Activated T-helper 1 cell treated with Interleukin-2 at 50 U/mL for 16 hours (primary cell): ENCODE data around the gene TLL2.

Source experiments
- DNase-seq: peaks from one replicate; pipeline ENCODE4 v3.0.0-alpha.2; 2020; ENCODE audit warnings: low read depth

Gene TLL2

DNA sequence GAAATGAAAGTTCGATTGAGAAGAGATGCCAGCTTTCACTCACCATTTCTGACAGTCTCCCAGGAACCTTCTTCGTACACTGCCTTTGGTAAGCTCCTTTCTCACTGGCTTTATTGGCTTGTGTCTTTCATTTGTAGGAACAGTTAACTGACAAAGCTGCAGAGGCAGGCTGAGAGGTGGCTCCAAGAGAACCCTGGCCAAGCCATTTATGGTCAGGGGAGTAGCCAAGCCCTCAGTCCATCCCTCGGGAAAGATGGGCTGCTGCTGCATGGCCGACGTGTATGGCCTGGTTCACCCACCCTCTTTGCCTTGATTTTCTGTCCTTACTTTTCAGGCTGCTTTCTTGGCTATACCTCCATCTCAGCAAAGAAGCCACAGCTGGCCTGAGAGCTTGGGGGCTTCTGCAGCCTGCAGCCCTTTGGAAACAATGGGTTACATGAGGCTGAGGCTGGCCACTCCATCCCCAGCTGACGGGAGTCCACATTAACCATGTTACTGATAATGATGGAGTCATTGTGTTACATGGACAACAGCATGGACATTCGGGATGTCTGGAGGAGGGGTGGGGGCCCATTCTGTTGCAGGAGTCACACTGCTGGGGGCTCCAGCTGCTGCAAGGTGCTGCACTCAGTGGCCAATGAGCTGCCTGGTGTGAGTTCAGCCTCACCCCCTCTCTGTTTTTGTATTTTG, 154.7 kb downstream of the TLL2 start, which contains the start of gene OPALIN:
OPALIN (minus strand) TSS at position 152 of the 690 bp plus-strand sequence; CDS start at position 46, 106 bp downstream.
- no peak for DNase-seq

DNA sequence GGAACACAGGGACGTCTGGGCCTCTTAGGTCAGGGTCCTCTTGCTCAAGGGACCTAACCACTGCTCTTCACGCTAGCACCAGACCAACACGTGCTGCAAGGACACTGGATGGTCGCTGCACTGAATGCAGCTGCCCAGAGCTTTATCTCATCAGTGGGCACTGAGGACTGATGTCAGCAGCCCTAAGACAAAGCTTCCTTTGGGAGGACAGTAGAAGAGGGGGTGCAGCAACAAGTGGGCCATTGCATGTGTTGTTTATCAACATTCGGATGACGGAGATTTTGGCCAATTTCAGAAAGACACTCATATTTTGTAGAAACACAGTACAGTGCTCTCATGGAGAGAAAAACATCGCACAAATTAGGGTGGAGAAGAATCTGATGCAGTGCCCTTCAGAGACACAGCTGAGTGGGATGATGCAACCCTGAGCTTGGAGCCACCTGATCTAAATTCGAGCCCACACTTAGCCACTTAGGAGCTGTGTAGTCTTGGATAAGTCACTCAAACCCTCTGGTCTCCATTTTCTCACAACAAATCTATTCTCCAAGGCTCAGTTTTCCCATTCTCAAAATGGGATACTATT, 156.6 kb downstream of the TLL2 start:
- no peak for DNase-seq

DNA sequence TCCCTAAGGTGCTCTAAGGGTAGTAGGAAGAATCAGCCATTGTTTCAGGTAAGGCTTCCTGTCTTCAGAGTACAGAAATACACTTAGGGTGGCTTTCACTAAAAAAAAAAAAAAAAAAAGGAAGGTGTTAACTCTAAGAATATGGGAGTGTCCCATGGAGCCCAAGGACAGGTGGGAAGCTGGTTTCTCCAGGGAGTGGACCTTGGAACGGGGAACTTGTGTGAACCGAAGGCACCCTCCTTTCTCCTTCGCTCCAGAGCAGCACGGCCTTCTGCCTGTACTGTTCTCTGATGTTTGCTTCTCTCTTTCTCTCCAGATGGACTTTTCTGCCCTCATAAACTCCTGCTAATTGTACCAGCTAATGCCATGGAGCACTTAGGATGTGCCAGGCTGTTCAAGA, 161.1 kb downstream of the TLL2 start:
- DNase-seq: no peak

GRCh38 chr10:96352027-96352426, 161.7 kb downstream of the TLL2 start:
- DNase-seq: no peak

DNA sequence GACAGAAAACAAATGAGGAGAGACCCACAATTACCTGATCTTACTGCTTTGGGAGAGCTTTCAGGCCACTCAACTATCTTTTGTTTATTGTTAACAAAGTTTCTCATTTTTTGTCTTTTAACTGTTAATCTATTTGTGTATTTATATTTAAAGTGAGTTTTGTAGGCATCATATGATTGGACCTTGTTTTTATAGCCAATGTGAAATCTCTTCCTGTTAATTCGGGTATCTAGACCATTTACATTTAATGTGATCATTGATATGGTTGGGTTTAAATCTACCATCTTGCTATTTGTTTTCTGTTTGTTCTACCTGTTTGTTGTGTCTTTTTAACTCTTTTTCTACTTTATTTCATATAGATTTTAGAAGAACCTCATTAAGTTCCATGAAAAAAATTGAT, 167.4 kb downstream of the TLL2 start:
- no peak for DNase-seq

- DNase-seq: no peak
Measured at GRCh38 chr10:96345222-96345621, 168.5 kb downstream of the TLL2 start.

DNA sequence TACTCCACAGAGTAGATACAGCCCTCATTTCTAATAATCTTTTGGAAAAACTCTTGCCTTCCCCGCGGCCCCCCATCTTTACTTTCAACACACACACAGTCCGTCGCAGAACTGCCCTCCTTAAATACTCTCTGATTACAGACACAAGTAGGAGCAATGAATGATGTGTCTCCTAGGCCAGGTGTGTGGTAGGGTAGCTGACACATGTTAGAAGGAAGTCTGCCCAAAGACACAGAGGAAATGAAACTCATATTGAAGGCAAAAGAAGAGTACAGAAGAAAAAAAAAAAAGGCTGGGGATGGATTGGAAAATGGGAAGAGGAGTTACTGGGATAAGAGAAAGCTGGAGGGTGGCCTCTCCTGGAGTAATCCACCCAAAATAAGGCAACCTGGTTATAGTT, 169.5 kb downstream of the TLL2 start:
- DNase-seq: no peak

- no peak for DNase-seq
Measured at GRCh38 chr10:96342402-96342801, 171.3 kb downstream of the TLL2 start.

DNA sequence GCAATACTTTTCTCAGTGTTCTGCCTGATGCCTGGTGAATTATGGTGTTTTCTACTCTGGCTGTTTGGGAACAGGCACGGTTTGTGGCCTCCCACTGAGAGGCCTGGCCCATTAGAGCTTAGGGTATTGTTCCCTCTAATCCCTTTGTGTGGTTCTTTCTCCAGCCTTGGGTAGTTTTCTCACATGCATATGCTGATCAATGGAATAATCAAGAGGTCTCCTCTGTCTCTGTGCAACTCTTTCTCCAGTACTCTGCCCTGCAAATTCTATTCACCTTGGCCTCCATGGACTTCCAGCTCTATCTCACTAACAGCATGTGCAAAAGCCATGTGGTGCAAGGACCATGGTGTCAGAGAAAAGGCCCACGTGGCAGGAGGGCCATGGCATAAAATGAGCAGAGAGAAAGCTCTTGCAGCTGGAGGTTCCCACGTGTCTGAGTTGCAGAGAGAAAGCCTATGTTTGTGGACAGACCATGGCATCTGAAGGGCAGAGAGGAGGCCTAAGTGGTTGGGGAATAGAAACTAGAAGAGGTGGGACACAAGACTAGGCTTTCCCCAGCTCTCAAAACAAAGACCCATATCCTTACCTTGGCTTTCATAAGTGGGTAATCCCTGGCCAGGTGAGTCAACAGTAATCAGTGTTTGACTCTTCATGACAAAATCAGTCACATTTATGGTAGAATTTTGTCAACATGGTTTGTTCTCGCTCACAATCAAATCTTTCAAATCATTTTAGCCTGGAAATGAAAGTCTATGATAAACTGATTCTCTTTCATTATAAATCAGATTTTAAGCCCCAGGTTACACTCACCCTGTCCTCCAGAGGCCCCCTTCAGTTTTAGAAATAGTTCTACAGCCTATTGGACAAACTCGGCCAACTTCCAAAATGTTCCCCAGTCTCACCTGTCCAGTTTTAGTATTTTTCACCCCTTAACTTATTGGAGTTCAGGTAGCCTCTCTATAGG, 172.2 kb downstream of the TLL2 start:
- DNase-seq: no peak

GRCh38 chr10:96339956-96340904, 173.5 kb downstream of the TLL2 start:
- no peak for DNase-seq

DNA sequence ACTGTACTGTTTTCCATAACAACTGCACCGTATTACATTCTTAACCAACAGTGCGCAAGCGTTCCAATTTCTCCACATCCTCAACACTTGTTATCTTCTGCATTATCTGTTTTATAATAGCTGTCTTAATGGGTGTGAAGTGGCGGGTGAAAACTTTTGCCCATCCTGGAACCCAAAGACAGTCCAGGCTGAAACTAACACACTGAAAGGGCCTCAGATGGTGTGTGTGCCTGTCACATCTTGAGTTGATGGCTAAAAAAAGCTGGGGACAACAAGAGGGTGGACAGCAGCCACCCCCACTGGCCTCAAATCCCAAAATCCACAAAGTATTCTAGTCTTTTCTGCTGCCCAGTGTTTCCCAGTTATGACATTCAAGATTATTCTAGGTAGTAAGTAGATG, 174.3 kb downstream of the TLL2 start:
- no peak for DNase-seq

GRCh38 chr10:96338279-96338925, 175.3 kb downstream of the TLL2 start:
- DNase-seq: no peak

GRCh38 chr10:96337106-96337505, 176.6 kb downstream of the TLL2 start:
- DNase-seq: no peak

- no peak for DNase-seq
Measured at GRCh38 chr10:96334616-96335526, 178.9 kb downstream of the TLL2 start.

DNA sequence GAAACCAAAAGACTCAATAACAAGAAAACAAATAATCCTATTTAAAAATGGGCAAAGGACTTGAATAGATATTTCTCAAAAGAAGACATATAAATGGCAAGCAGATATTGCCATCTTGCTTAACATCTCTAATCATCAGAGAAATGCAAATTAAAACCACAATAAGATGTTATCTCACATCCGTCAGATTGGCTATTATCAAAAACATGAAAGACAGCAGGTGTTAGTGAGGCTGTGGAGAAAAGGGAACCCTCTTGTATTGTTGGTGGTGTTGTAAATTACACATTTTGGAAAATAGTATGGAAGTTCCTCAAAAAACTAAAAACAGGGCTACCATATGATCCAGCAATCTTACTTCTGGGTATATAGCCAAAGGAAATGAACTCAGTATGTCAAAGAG, 180.6 kb downstream of the TLL2 start:
- no peak for DNase-seq

DNA sequence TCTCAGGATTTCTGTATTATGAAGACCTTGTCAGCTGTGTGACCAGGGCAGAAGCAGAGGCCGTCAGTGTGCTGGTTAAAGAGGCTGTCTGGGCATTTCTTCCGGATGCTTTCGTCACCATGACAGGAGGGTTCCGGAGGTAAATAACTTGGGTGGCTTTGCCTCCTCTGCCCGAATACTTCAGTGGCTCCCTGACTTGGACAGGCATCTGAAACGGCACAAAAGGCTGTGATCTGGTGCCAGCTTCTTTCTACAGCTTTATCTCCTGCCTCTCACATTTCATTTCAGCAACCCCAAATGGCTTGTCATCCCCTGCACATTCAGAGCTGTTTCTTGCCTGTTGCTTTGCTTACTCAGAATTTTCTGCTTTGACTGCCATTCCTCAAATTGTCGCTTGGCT, 186.3 kb downstream of the TLL2 start:
- no peak for DNase-seq

- DNase-seq: no peak
Measured at GRCh38 chr10:96325719-96326373, 187.9 kb downstream of the TLL2 start.

GRCh38 chr10:96324447-96324846, 189.3 kb downstream of the TLL2 start:
- no peak for DNase-seq

- DNase-seq: no peak
Measured at GRCh38 chr10:96322275-96322674, 191.5 kb downstream of the TLL2 start.

- no peak for DNase-seq
Measured at GRCh38 chr10:96321822-96322221, 191.9 kb downstream of the TLL2 start.
